Fibroblast of skin of left quadriceps (primary cell): ENCODE data around the gene COL23A1.

Source experiments
- DNase-seq, 2 experiments: peaks; one replicate each; pipeline ENCODE4 v3.0.0-alpha.2; 2013; ENCODE audit warnings: low read depth in 2 of 2

COL23A1 gene

DNA sequence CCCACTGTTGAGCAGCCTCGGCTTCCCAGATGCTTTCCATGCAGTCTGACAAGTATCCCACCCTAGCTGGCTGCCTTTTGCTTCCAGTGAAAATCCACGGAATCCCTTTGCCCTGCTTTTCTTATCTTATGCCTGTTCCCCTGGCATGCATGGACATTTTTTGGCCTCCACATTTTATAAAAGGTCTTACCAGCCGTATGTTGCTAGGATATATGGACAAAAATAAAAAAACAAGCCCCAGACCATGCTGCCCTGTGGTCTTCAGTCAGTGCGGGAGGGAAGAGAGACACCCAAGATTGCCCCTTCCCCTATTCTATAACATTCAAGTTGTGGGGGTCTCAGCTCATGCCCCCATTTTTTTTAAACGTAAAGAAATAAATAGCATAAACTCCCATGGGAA lies 129.6 kb downstream of the COL23A1 start:
- no peak for DNase-seq

DNA sequence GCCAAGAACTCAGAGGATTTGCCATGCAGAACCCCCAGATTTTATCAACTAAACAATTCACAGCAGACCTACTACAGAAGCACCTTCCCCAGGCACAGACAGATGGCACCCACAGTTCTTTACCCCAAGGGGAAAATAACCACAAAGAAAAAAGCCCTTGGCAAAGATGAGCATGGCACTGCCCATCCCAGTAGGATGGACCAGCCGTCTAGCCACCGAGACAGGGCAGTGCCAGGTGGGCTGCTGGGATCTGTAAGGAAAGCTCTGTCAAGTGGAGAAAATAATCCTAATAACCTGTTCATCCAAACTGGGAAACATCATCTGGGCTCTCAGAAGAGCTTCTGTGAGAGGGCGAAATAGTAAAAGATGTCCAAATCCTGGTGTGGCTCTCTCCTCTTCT lies 130.0 kb downstream of the COL23A1 start:
- DNase-seq: no peak

DNA sequence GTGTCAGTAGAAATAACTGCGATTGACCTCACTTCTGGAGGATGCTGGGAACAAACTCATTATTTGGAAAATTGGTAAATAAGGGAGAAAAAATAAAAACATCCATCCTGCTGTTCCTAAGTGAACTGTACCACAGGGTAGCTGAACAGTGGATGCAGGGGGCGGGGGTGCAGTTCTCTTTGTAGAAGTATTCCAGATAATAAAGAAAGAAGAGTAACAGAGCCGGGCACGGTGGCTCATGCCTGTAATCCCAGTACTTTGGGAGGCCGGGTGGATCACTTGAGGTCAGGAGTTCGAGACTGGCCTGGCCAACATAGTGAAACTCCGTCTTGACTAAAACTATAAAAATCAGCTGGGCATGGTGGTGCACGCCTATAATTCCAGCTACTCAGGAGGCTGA lies 132.1 kb downstream of the COL23A1 start:
- no peak for DNase-seq

GRCh38 chr5:178457471-178457870 lies 132.7 kb downstream of the COL23A1 start:
- DNase-seq: no peak

DNA sequence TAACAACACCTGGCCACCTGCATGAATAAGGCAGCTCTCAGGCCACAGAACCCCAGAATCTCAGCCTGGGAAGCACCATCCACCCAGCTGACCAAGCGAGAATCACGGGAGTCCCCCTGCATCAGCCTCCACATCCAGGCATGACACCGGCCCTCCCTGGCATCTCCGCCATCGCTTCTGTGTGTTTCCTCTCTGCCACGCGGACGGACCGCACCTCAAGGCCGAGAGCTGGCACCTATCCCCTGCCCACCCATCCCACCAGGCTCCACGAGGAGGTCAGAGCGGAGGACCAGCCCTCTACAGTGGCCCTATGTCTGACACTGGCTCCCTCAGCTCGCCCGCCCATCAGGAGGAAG lies 134.7 kb downstream of the COL23A1 start:
- DNase-seq: no peak

- no peak for DNase-seq
These were observed 135.2 kb downstream of the COL23A1 start for GRCh38 chr5:178454821-178455479.

DNA sequence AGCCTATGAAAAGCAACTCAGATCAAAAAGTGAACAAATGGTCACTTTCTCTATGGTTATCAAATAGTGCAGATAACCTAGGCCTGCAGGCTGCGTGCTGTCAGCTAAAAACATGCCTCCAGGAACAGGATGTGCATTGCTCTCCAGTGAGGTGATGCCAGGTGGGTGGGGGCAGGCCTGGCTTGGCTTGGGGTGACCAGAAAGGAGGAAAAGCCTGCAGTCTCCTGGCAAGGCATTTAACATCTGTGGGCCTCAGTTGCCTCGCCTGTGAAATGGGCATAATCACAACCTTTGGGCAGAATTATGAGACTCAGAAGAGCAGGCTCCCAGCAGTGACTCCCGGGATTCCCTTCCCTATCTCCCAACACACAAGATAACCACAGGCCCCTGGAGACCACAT lies 135.9 kb downstream of the COL23A1 start:
- no peak for DNase-seq

- no peak for DNase-seq
These were observed 137.0 kb downstream of the COL23A1 start for GRCh38 chr5:178453224-178453623.

- no peak for DNase-seq
These were observed 139.8 kb downstream of the COL23A1 start for GRCh38 chr5:178450121-178451028.

DNA sequence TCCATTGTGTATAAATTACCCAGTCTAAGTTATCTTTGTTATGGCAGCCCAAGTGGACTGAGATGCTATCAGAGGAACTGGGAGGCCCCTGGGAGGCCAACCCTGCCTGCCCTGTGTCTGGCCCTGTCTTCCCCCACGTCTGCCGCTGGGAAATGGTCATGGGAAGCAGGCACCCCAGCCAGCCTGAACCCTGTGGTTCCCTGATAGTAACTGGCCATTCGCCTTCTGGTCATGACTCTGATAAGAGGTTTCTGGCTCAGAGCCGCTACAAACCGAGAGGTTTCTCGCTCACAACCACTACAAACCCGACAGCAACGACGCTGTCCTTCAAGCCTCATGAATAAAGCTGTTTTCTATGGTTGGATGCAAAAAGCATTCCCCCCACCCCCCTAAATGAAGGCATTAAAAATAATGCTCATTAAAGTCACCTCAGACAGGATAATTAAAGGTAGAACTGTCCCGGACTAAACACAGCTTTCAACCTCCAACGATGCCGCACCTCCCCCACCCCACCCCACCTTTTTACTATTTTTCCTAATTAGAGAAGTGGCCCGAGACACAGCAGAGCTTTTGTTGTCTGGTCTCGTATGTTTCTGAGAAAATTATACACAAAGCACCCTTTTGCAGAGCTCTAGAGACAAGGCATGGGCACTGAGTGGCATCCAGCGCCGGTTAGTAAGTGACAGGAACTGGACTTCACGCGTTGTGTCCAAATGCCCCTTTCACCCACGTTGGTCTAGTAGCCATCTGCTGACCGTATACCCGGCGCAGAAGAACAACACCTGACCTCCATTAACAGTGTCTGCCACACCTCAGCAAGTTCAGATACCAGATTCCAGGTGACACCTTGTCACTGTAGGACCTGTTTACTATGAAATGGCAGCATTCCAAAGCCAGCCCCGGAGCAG lies 140.8 kb downstream of the COL23A1 start:
- DNase-seq: no peak

GRCh38 chr5:178445534-178445933 lies 144.7 kb downstream of the COL23A1 start:
- DNase-seq: no peak

- no peak for DNase-seq
These were observed 147.6 kb downstream of the COL23A1 start for GRCh38 chr5:178442405-178443257.

DNA sequence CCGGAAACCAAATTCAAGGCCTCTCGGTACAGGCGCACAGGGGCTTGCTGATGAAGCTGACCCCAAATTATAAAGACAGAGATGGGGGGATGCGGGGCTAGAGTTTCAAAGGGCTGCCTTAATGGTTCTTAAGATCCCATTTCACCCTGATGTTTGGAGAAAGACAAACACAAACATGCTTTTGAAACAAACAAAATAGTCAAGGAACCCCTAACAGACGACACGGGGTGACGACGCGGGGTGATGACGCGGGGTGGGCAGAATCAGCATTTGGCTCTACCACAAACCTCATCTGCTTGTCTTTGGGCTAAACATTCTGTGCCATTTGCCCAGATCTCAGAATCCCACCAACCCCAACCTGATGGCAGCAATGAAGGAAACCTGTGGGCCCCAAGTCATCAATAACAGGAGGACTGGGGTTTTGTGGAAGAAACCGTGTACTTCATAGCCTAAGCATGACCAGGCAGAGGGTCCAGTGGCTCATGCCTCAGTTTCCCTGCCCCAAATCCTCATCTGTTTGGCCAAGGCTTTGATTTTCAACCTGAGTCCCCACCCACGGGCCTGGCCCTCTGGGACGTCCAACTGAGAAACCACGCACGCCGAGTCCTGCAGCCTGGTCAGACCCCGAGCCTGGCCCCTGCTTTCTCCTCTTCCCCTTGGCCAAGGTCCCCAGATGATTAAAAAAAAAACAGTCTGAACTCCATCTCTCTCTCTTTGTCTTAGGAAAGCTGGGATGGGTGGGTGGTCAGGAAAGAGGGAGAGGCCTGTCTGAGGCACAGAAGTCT lies 148.5 kb downstream of the COL23A1 start:
- no peak for DNase-seq

- DNase-seq: no peak
These were observed 150.0 kb downstream of the COL23A1 start for GRCh38 chr5:178440181-178440580.

DNA sequence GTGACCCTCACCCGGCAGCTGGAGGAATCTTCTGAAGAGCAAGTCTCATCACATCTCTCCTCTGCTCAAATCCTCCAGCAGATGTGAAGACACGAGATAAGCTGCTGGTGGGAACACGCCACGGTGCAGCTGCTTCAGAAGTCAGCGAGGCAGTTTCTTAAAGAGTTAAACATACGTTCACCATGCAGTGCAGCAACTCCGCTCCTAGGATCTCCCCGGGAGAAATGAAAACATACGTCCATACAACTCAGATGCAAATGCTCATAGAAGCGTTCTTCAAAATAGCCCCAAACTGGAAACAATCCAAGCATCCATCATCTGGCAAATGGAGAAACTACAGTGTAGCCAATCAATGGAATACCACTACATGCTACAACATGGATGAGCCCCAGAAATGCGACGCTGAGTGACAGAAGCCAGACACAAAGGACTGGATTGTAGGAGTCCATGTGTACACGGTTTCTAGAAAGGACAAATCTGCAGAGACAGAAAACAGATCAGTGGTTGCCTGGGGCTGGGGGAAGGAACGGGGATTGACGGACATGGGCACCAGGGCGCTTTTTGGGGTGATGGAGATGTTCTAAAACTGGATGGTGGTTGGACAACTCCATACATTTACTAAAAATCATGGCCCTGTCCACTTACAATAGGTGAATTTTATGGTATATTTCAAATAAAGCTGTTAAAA lies 150.6 kb downstream of the COL23A1 start:
- no peak for DNase-seq

DNA sequence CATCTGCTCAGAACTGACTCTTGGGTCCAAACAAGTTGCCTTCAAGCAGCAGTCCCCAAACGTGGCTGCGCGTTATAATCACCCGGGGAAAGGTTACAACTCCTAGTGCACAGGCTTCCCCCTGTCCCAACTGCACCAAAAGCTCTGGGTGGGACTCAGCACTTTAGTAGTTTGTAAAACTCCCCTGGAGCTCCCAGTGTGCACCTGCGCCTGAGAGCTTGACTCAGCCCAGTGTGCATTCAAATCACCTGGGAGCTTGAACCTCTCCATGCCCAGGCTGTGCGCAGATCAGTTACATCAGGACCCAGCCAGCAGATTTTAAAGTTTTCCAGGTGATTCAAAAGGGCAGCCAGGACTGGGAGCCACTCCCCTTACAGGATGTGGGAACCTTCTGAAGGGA lies 151.4 kb downstream of the COL23A1 start:
- DNase-seq: no peak

DNA sequence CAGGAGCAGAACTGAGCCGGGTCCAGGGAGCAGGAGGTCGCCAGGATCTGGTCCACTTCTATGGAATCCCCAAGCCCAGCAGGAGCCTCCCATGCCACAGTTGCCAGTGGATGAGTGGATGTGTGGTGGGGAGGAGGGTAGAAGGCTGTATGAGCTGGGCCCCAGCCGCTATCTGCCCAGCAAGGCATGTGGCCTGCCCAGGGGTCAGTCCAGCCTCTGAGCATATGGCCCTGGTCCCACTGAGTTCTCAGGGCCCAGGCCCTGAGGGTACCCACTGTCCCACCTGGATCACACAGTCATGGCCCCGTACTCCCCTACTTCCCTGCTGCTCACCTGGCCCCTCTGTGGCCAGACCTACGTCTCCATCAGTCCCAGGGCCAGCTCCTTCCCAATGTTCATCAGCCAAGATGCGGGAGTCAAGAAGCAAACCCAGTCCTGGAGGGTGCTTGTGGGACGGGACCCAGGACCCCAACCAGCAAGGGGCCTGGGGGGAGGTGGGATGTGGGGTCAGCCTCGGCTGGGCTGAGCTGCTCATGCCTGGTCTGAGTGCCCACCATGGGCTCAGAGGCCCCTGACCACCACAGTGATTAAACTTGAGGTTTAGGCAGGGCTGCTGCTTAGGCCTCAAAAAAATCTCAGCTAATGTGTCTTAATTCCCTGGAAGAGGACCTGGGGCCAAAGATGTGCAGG lies 152.7 kb downstream of the COL23A1 start:
- no peak for DNase-seq

DNA sequence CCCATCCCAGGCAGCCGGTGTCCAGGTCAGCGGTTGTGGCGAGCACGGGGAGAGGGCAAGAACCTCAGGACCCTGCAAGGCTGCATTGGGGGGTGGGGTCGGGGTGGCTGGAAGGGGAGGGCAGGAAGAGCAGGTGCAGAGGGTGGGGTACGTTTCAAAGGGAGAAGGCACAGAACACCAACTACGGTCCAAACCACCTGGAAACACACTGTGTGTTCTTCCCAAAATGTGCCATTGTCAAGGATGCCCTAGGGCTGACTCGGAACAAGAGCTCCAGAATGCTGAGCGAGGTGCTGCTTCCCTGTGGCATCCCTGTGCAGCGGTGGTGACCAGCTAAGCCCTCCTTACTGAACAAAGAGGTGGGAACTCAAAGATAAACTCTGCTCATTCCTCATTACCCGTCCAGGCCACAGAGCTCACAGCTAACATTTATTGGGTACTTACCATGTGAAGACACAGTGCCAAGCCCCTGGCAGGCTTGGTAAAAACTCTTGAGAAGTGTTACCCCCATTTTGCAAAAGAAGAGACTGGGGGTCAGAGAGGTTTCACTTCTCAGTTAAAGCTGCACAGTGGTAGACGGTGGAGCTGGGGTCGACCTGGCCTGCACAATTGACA lies 153.8 kb downstream of the COL23A1 start:
- DNase-seq: no peak
